Smooth muscle cell of the brain vasculature (primary cell): ENCODE results near the gene GJA10.

Source experiments
- DNase-seq: peaks from one replicate; pipeline ENCODE4 v3.0.0-alpha.2; 2012; ENCODE audit warnings: low read depth, low spot score

The GJA10 gene

DNA sequence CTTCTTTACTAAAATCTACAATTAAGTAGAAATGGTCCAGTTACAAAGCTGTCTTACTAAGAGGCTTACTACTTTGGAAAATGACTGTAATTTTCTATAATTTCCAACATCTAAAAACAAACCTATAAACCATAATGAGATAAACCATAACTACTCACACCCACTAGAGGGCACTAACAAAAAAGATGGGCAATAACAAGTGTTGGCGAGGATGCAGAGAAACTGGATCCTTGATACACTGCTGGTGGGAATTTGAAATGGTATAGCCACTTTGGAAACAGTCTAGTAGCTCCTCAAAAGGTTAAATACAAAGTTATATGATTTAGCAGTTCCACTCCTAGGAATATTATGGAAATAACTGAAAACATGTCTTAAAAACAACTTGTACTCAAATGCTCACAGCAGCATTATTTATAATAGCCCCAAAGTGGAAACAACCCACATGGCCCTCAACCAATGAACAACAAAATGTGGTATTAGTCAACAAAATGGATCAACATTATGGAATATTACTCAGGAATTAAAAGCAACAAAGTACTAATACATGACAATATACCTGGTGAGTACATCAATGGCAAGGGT, 50.6 kb downstream of the GJA10 start:
- DNase-seq = no peak
